Stimulated activated naive CD4-positive, alpha-beta T cell (primary cell): ENCODE data around the gene ZNF554.
"Not testable (repeated sequence)": the region's sequence is repeated elsewhere in the genome, so short reads cannot be mapped to it uniquely, and the experiment has no call there.

Experiments used
- DNase-seq, 6 experiments: peaks; one replicate each; lab custom pipeline; 2025; lab: John Stamatoyannopoulos, UW

Gene ZNF554

DNA sequence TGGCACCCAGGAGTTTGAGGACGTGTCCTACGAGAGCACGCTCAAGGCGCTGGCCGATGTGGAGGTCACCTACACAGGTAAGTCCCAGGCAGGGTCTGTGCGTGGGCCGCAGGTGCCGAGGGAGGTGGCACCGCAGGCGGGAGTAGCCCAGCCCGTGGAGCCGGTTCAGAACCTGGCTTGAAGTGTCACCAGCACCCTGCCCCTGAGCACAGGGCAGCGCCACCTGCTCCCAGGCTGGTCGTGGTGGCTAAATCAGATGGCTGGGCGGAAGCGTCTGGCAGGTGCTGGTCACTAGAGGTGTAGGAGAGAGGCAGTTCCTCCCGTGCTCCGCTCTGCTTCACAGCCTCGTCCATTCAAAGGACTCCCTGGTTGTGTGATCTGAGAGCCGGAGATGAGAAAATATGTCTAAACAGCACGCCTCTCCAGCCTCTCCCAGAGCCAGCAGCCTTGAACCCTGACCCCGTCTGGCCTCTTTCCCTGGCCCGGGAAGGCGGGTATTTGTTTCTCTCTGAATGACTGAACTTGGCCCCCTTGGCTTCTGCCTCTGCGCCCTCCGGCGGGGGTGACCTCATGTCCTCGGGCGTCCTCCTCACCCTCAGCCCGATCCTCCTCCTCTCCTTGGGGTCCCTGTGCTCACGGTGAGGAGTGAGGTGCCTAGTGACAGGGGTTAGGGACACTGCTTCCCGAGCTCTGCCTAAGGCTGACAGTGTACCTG lies 29.0 kb upstream of the ZNF554 start:
- DNase-seq: no peak

GRCh38 chr19:2791440-2791839 lies 28.2 kb upstream of the ZNF554 start:
- DNase-seq: no peak

GRCh38 chr19:2791876-2792275 lies 27.8 kb upstream of the ZNF554 start:
- no peak for DNase-seq

DNA sequence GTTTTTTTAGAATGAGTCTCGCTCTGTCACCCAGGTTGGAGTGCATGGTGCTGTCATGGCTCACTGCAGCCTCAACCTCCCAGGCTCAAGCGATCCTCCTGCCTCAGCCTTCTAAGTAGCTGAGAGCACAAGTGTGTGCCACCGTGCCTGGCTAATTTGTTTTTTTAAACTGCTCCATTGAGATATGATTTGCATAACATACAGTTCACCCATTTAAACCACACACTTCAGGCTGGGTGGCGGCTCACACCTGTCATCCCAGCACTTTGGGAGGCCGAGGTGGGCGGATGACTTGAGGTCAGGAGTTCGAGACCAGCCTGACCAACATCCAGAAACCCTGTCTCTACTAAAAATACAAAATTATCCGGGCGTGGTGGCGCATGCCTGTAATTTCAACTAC lies 27.0 kb upstream of the ZNF554 start:
- not testable (repeated sequence) for DNase-seq

- no peak for DNase-seq
Measured at GRCh38 chr19:2793126-2793525, 26.5 kb upstream of the ZNF554 start.

DNA sequence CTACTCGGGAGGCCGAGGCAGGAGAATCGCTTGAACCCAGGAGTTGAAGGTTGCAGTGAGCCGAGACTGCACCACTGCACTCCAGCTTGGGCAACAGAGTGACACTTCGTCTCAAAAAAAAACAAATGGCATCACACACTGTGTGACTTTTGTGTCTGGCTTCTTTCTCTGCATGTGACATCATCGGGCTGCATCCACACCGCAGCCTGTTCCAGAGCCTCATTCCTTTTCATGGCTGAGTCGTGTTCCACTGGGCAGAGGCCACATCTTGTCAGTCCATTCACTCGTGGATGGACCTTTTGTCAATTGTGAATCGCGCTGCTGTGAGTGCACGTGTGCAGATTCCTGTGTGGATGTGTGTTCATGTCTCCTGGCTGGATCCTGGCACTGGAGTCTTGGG lies 26.1 kb upstream of the ZNF554 start:
- no peak for DNase-seq

GRCh38 chr19:2795827-2796658 lies 23.6 kb upstream of the ZNF554 start:
- DNase-seq: no peak

DNA sequence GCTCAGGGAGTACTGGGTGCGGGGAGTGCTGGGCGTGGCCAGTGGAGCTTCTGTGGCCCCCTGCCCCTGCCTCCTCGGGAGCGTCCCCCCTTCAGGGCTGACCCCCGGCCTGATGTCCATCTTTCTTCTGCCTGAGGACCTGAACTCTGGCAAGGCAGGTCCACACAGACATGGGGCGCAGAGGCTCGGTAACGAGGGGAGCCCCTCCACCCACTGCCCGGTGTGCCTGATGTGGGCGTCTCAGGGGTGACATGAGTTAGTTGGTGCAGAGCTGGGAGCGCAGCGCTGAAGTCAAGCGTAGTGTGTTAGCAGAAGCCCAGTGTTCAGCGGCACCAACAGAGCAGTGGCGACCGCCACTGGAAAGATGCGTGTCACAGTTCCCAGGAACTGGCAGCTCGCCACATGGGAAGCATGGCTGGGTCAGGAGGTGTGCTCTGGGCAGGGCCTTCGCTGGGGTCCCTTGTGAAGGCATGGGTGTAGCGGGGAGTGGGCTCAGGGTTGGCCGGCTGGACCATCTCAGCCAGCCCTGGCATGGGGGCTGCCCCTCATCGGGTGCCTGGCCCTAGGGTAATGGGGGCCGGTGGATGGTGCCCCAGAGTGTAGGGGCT lies 22.9 kb upstream of the ZNF554 start:
- no peak for DNase-seq

DNA sequence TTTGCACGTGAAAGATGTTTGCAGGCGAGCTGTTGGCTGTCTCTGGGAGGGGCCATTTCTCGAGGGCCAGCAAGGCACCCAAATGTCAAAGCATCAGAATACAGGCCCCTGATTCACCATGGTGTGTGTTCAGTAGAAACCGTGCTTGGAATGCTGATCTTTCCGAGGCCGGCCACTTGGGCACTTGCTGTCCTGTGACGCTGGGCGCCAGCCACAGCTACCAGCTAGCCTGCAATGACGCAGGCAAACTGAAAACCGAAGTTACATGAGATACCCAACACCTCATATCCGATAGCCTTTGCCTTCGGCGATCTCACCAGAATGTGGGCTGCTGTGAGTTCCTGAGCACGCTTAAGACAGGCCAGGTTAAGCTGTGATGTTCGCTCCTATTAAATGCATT lies 22.4 kb upstream of the ZNF554 start:
- no peak for DNase-seq

- no peak for DNase-seq
Measured at GRCh38 chr19:2798158-2798685, 21.4 kb upstream of the ZNF554 start.

GRCh38 chr19:2798733-2799132 lies 20.9 kb upstream of the ZNF554 start:
- no peak for DNase-seq

- DNase-seq: no peak
Measured at GRCh38 chr19:2799273-2800020, 20.2 kb upstream of the ZNF554 start.

GRCh38 chr19:2800506-2800905 lies 19.2 kb upstream of the ZNF554 start:
- DNase-seq: no peak

DNA sequence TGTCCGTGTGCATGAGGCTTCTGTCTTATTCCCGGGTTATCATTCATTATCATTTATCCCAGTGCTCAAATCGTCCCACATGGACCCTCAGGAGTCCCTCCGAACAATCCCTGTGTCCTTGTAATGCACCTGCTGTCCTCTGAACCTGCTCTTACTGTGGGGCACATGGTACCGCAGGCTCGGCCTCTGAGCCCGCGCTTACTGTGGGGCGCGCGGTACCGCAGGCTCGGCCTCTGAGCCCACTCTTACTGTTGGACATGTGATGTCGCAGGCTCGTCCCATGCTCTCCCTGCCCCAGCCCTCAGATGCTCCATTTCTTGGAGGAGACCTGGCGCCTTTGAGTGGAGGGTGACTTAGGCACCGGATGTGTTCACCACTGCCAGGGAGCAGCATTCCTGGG lies 16.8 kb upstream of the ZNF554 start:
- no peak for DNase-seq

DNA sequence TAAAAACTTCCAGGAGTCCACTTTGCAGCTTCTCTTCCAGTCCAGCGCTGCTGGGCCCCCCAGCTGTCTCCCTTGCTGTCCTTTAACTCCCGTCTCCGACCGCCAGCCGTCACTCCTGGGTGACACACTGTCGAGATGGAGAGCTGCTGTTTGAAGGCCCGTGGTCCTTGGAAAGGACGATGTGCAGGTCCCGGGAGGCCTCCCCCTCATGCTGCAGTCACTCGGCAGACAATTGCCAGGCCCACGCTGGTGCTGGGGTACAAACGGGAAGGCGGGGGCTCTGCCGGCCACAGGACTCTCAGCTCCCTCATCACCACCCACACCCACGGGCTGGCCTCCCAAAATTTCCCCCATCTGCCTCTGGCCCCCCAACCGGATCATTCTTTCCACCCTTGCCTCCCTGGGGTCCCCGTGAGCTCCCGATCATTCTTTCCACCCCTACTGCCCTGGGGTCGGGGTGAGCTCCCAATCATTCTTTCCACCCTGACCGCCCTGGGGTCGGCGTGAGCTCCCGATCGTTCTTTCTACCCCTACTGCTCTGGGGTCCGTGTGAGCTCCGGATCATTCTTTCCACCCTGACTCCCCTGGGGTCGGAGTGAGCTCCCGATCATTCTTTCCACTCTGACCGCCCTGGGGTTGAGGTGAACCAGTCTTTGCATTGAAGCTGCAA lies 16.0 kb upstream of the ZNF554 start:
- DNase-seq: no peak

DNA sequence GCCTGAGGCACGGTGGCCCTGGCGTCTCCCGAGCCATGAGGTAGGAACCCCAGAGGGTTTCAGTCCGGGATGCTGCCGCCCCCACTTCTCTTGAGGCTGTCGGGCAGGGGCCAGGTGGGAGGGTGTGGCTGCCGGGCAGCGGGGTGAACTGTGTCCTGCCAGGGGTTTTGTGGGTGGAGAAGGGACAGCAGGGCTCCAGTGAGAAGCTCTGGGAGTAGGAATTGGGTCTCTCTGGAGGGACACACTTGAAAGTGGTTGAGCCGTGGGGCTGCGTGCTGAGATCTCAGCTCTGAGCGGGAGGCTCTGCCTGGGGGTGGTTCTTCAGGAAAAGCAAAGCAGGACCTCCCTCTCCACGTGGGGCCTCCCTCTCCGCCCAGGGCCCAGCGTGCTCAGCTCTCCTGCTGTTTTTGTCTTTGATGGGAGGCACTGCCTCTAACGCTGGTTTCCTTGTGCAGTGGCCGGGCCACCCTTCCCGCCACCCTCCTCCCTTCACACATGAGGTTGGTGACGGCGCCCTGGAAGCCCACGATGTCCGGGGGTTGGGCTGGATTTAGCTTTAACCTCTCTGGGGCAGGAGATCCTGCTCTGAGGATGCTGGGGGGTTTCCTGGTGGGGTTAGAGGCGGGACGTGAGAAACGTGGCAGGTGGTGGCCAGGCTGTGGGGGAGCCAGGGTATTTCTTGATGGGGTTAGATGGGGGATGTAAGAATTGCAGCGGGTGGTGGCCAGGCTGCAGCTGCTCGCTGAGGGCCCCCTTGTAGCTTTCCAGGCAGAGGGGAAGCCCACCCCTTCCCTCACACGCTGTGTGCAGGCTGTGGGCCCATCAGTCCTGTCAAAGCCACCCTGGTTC lies 15.3 kb upstream of the ZNF554 start:
- no peak for DNase-seq

- no peak for DNase-seq
Measured at GRCh38 chr19:2805261-2805900, 14.3 kb upstream of the ZNF554 start.

- no peak for DNase-seq
Measured at GRCh38 chr19:2805991-2806649, 13.5 kb upstream of the ZNF554 start.

DNA sequence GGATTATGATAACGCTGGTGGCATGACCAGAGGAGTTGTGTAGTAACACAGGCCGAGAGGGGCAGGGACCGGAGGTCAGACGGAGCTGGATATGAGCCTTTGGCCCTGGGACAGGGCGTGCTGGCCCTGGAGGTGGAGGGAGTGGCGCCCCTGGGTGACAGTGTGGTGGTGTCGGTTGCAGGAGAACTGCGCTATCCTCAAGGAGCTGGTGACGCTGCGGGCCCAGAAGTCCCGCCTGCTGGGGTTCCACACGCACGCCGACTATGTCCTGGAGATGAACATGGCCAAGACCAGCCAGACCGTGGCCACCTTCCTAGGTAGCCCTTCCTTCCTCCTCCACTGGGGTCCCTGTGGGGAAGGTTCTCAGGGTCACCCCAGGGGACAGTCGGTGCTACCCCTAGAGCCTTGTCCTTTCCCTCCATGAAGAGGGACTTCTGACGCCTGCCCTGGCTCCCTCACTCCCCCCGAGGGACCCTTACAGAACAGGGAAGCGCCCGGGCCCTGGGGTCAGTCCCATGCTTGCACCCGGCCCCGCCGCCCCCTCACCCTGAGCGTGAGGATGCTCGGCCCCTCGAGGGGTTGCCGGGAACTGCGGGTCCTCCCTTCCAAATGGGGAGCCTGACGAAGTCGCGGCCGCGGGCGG lies 12.8 kb upstream of the ZNF554 start:
- no peak for DNase-seq
